HCT116 (cell line): ENCODE data around the gene LRG1. TPM values are rescaled to one million over a fixed set of nuclear protein-coding genes. Genes with fewer than 3 reads are reported as not detected.

Source experiments
- ATAC-seq: fragments of 200-7000 bp; cut with Tn5 transposase; 2 replicates; pipeline ENCODE4 v1.9.1; 2020; ENCODE audit warnings: mild to moderate bottlenecking, moderate library complexity
- BruUV-seq: library from RNA; stranded (reverse); fragments of 400-500 nt; replicated peaks from 2 replicates; lab custom pipeline; 2021; lab: Mats Ljungman, UMichigan
- CTCF ChIA-PET: fragments of 300-600 bp; sonication (Branson Sonifier 250); formaldehyde crosslinking; loops from one replicate; lab custom pipeline; 2021; ENCODE audit warnings: antibody characterized with exemption; lab: Charles Lee
- POLR2A ChIA-PET: fragments of 300-600, 350-600 bp; sonication (Branson Sonifier 250); formaldehyde crosslinking; loops from one replicate; lab custom pipeline; 2021; ENCODE audit warnings: antibody characterized with exemption; lab: Charles Lee
- RAD21 ChIA-PET, 2 experiments: fragments of 300-600 bp; sonication (Branson Sonifier 250); formaldehyde crosslinking; loops; one replicate each; lab custom pipeline; 2023; ENCODE audit warnings: low total read pairs in 2 of 2; ENCODE audit not compliant: uncharacterized antibody in 2 of 2, unreplicated experiment in 2 of 2, low non-redundant PET in 1 of 2; lab: Charles Lee
- DNase-seq: peaks from one replicate; pipeline ENCODE4 v3.0.0-alpha.2; 2010; ENCODE audit warnings: low read depth, low spot score
- H2AFZ ChIP-seq: fragments of 200-600 bp; shearing (Covaris generic), sonication (generic); 2 replicates; pipeline ENCODE4 v1.6.1; 2017; ENCODE audit warnings: low read depth, mixed run types, mixed read lengths, antibody characterized with exemption, low read length; ENCODE audit not compliant: poor library complexity, severe bottlenecking
- H3K27ac ChIP-seq: 2 replicates; pipeline ENCODE4 v1.5.1; 2012; ENCODE audit warnings: low read depth, low read length
- H3K27me3 ChIP-seq: fragments of 200-600 bp; sonication (generic); 2 replicates; pipeline ENCODE4 v1.6.1; 2016; ENCODE audit warnings: mixed run types, low read length, mixed read lengths; ENCODE audit not compliant: insufficient read depth
- H3K36me3 ChIP-seq, 2 experiments: fragments of 200-500 bp in 1 of 2; fragments of 200-600 bp in 1 of 2; sonication (Bioruptor generic) in 1 of 2; sonication (generic) in 1 of 2; 2 replicates each; pipeline versions ENCODE4 v1.5.1 to v1.6.1; 2014 to 2016; ENCODE audit warnings: low read length in 2 of 2, inconsistent platforms in 1 of 2, mixed read lengths in 1 of 2, mixed run types in 1 of 2; ENCODE audit not compliant: insufficient read depth in 2 of 2, control insufficient read depth in 1 of 2
- H3K4me1 ChIP-seq, 2 experiments: fragments of 200-600 bp in 1 of 2; sonication (generic) in 1 of 2; 2 replicates each; pipeline versions ENCODE4 v1.5.1 to v1.6.1; 2012 to 2017; ENCODE audit warnings: low read length in 2 of 2, inconsistent platforms in 1 of 2, mild to moderate bottlenecking in 1 of 2, mixed read lengths in 1 of 2, mixed run types in 1 of 2, moderate library complexity in 1 of 2; ENCODE audit not compliant: insufficient read depth in 2 of 2, control insufficient read depth in 1 of 2
- H3K4me2 ChIP-seq: fragments of 200-600 bp; sonication (generic); 2 replicates; pipeline ENCODE4 v1.6.1; 2017; ENCODE audit warnings: mixed run types, low read length, mixed read lengths
- H3K4me3 ChIP-seq, 2 experiments: fragments of 200-600 bp in 1 of 2; sonication (generic) in 1 of 2; replicated peaks in 1 of 2; 2 replicates each; pipeline ENCODE4 v1.5.1; 2011 to 2016; ENCODE audit warnings: low read length in 2 of 2, control low read depth in 1 of 2, low read depth in 1 of 2, mild to moderate bottlenecking in 1 of 2, mixed read lengths in 1 of 2, mixed run types in 1 of 2
- H3K79me2 ChIP-seq: fragments of 200-600 bp; sonication (generic); 2 replicates; pipeline ENCODE4 v1.6.1; 2017; ENCODE audit warnings: mild to moderate bottlenecking, mixed run types, low read length, moderate library complexity, mixed read lengths; ENCODE audit not compliant: insufficient read depth
- H3K9ac ChIP-seq: fragments of 200-600 bp; sonication (generic); 2 replicates; pipeline ENCODE4 v1.6.1; 2016; ENCODE audit warnings: low read length, mixed read lengths
- H3K9me2 ChIP-seq: fragments of 200-600 bp; sonication (generic), shearing (Covaris generic); 2 replicates; pipeline ENCODE4 v1.6.1; 2017; ENCODE audit warnings: mixed run types, mild to moderate bottlenecking, moderate library complexity; ENCODE audit not compliant: insufficient read depth
- H3K9me3 ChIP-seq, 2 experiments: fragments of 200-500 bp in 1 of 2; fragments of 200-600 bp in 1 of 2; sonication (Bioruptor generic) in 1 of 2; sonication (generic) in 1 of 2; 2 replicates each; pipeline ENCODE4 v1.6.1; 2014 to 2017; ENCODE audit warnings: low read length in 2 of 2, mixed read lengths in 2 of 2, inconsistent platforms in 1 of 2, low read depth in 1 of 2, mild to moderate bottlenecking in 1 of 2, mixed run types in 1 of 2, moderate library complexity in 1 of 2; ENCODE audit not compliant: control insufficient read depth in 1 of 2, insufficient read depth in 1 of 2
- H4K20me1 ChIP-seq: fragments of 200-600 bp; sonication (generic), shearing (Covaris generic); 2 replicates; pipeline ENCODE4 v1.6.1; 2017; ENCODE audit warnings: mixed run types, mild to moderate bottlenecking, moderate library complexity; ENCODE audit not compliant: insufficient read depth
- CBX3 ChIP-seq: IDR thresholded peaks from 2 replicates; pipeline ENCODE4 v1.6.1; 2012; ENCODE audit warnings: low read depth
- ELF1 ChIP-seq: IDR thresholded peaks from 2 replicates; pipeline ENCODE4 v1.6.1; 2012; ENCODE audit warnings: low read depth, borderline replicate concordance
- EZH2 ChIP-seq: fragments of 200-600 bp; sonication (generic); IDR thresholded peaks from 2 replicates; pipeline ENCODE4 v1.6.1; 2017; ENCODE audit warnings: antibody characterized with exemption, mixed run types
- FOSL1 ChIP-seq: IDR thresholded peaks from 2 replicates; pipeline ENCODE4 v1.6.1; 2012; ENCODE audit warnings: low read depth
- POLR2A ChIP-seq: IDR thresholded peaks from 2 replicates; pipeline ENCODE4 v1.7.0; 2011; ENCODE audit warnings: borderline replicate concordance; ENCODE audit not compliant: insufficient read depth, insufficient read length; ENCODE audit errors: extremely low read depth
- POLR2AphosphoS5 ChIP-seq: IDR thresholded peaks from 2 replicates; pipeline ENCODE4 v1.6.1; 2011; ENCODE audit warnings: mild to moderate bottlenecking, low read depth, low read length, moderate library complexity
- REST ChIP-seq: IDR thresholded peaks from 2 replicates; pipeline ENCODE4 v1.6.1; 2012; ENCODE audit warnings: low read depth
- TCF7L2 ChIP-seq: IDR thresholded peaks from 2 replicates; pipeline ENCODE4 v1.7.0; 2011; ENCODE audit warnings: borderline replicate concordance, inconsistent platforms; ENCODE audit not compliant: insufficient read depth, insufficient read length; ENCODE audit errors: extremely low read depth
- ZBTB33 ChIP-seq: IDR thresholded peaks from 2 replicates; pipeline ENCODE4 v1.6.1; 2011; ENCODE audit warnings: mild to moderate bottlenecking, low read length, moderate library complexity; ENCODE audit not compliant: insufficient replicate concordance; ENCODE audit errors: extremely low read depth
- ZFX ChIP-seq: fragments of 450-650 bp; IDR thresholded peaks from 2 replicates; pipeline ENCODE4 v1.6.1; 2017
- ZNF274 ChIP-seq: fragments of 200-500 bp; sonication (Bioruptor generic); IDR thresholded peaks from 2 replicates; pipeline ENCODE4 v1.6.1; 2014; ENCODE audit warnings: mild to moderate bottlenecking, low read depth, low read length, inconsistent platforms
- intact Hi-C: fragments of 100-400 bp; cut with micrococcal nuclease; formaldehyde crosslinking; loops from 2 replicates; pipeline ENCODE4 v1.10.0; 2022
- total RNA-seq: library from RNA; stranded (reverse); gene quantifications from one replicate; pipeline ENCODE4 v1.2.1, GENCODE V29; 2021; ENCODE audit not compliant: unreplicated experiment

Gene LRG1
- total RNA-seq, 1 experiment from 2014 or later: 1.3 TPM

GRCh38 chr19:4537953-4538600 lies 1.8 kb downstream of the LRG1 start:
- peaks cover 14 to 36% of the 10 kb centered on the region in 2 experiments; a peak in 3 of 4 replicates for H3K4me1 ChIP-seq
- no TSS peak for BruUV-seq
- POLR2A ChIA-PET: no interaction called here

More at GRCh38 chr19:4537953-4538600, 1.8 kb downstream of the LRG1 start:
- intact Hi-C loops: no loop called here
- Histone ChIP-seq H3K36me3 (no peaks in the 10 kb centered on the region), H3K4me2 (no peak overlapping the region), H3K4me3 (no peak overlapping the region), H3K9me2 (no peaks in the 10 kb centered on the region), H3K9me3 (no peaks in the 10 kb centered on the region), H4K20me1 (no peaks in the 10 kb centered on the region), H3K27ac (no peak overlapping the region), H3K27me3 (no peaks in the 10 kb centered on the region), H3K9ac (no peak overlapping the region), H3K79me2 (no peaks in the 10 kb centered on the region), H2AFZ (no peak overlapping the region)
- ChIA-PET CTCF (interaction anchor here (1.1 kb wide), 1 partner anchor 15 kb away, joined by 3 read pairs; no protein-coding TSS in a partner anchor), RAD21 (no interaction called here)
- no peak for TF ChIP-seq POLR2AphosphoS5
- TF ChIP-seq POLR2A: no peak
- TF ChIP-seq CBX3: no peak
- no peak for TF ChIP-seq FOSL1
- TF ChIP-seq ZNF274: no peak
- no peak for TF ChIP-seq ELF1
- no peak for TF ChIP-seq ZBTB33
- TF ChIP-seq ZFX: no peak
- no peak for TF ChIP-seq REST
- no peak for TF ChIP-seq EZH2
- no peak for TF ChIP-seq TCF7L2
- ATAC-seq (no peak), DNase-seq (no peak)
